GM21717 (cell line): ENCODE results near the gene DRGX.

Experiments used
- ATAC-seq: cut with Tn5 transposase; IDR thresholded peaks from one replicate; pipeline ENCODE4 v1.9.1; 2021; ENCODE audit warnings: mild to moderate bottlenecking, moderate library complexity; ENCODE audit not compliant: unreplicated experiment

Gene DRGX

DNA sequence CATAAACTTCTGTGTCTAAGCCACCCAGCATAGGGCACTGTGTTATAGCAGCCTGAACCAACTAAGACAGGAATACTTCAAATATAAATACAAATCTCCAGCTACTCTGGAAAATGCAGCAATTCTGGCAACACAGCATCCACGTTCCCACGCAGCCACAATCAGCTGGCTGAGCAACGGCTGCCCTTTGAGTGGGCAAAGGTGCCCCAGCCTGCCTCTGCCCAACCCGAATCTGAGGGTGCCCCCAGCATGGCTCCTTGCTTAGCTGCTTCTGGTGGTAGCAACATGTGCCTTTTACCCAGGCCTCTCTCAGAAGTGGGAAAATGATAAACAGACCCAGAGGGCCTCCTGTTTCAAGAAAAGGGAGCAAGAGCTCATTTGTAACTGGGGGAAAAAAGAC lies 12.0 kb downstream of the DRGX start:
- ATAC-seq: no peak

DNA sequence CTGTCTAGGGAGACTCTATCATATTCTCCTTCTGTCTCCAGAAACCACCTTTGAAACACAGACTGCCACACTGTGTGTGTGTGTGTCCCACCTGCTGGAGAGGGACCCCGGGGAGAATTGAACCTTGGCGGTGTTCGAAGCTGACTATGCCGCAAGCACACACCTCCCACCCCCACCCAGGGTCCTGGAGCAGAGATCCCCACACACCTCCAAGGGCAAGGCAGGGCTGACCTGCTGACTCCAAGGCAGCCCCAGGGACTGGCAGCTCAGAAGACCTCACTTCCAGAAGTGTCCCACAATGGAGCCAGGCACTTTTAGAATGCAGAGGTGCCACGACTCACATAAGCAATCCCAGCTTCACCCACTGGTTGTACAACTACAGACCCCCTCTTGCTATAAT lies 13.1 kb downstream of the DRGX start:
- ATAC-seq: no peak

DNA sequence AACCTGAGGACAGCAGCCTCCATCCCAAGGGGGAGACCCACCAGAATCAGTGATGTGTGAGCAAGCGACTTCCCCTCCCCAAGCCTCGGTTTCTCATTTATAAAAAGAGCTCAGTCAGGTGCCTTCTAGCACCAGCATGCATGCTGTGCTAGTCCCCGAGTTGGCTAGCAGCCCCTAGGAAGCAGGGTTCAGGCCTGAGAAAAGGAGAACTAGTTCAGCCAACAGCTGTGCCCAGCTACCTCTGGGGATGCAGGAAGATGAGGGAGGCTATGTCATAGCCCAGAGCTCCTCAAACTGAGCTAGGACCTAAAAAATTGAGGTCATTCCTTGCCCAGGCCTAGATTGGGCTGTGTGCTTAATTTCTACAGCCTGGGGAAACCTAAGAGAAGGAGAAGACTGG lies 13.7 kb downstream of the DRGX start:
- no peak for ATAC-seq

DNA sequence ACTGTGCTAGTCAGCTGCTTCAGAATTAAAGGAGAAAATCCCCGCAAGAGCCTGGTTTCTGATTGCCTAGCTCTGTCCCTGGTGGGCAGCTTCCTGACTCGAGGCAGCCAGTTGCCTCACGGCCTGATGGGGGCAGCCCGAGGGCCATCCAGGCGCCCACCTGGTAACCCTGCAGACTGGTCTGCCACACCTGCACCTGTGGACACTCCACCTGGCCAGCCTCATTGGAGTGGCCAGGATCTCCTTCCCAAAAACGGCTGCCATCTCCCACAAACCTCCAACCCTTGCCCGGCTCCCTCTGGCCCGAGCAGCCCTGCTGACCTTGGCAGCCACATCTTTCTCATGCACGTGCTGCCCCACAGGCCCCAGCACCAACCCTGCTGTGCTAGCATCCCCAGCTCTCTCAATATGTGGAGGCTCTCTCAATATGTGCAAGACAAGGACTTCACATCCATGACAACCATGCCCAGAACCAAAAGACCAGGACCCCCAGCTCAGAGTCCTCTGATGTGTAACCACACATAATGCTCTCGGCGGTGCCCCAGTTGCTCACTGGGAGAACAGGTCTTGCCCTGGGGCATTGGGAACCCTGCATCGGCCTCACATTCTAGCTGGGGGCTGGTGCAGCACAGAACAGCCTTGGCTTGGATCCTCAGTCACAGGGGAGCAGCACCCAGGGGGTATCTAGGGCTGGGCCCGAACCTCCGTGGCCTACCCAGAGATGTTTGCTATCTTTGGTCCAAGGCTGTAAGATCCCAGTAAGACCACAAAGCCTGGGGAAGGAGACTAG lies 14.6 kb downstream of the DRGX start:
- no peak for ATAC-seq

DNA sequence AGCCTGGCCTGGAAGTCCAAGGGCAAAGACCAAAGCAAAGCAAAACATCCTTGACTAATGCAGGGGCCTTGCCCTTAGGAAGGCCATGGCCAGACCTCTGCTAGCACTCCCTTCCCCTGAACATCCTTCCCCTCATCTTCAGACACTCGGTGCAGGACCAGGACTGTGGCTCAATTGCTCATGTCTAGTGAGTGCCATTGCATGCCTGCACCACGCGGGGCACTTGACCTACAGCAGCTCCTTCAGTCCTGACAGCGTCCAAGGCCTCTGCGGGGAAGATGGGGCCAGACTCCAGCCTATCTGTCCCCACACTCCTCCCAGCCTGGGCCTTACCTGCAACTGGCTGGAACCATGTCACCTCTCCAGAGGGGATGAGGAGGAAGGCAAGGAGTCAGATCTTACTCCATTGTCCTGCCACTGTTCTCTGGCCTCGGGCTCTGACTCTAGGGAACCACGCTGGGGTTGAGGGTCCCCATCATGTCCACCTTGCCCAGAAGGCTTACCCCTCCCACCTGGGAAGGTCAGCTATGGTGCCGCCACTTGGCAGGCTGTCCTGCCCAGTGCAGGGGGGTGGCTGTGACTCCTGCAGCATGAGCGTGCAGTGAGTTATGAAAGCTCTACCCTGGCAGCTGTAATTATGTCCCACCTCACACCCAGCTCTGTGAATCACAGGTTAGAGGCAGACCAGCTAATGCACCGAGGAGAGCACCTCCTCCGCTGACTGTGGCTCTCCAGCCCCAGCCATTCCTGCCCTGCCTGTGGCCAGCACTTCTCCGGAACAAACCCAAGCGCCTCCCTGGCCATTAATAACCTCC lies 16.1 kb downstream of the DRGX start:
- no peak for ATAC-seq

DNA sequence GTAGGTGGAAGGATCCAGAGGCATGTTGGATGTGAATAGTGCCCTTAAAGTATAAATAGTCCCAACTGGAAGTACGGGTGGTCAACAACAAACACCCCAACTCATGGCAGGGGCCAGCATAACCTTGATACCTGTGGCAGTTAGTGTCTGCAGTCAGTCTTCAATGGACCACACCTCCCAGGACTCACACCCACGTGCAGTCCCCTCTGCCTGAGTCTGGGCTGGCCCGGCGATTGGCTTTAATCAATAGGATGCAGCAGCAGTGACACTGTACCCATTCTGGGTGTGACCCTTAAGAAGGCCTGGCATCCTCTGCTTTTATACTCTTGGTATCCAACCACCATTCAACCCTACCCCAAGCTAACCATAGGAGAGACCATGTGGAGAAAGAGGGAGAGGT lies 18.6 kb downstream of the DRGX start:
- ATAC-seq: no peak

DNA sequence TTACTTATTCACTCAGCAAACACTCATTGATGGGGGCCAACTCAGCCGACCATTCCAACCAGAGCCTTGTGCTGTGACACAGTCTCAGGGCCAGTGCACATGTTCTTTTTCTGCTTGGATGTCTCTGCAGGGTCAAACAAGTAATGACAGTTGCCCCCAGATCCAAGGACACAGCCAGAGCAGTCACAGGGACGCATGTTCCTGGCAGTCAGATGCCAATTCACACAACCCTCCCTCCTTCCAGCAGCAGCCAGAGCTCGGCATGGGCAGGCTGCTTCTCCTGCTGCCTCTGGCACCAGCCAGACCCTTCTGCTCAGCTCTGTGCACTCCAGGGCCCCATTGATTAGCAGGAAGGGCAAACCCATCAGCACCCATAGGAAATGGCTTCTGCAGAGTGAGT lies 20.3 kb downstream of the DRGX start:
- ATAC-seq: no peak

DNA sequence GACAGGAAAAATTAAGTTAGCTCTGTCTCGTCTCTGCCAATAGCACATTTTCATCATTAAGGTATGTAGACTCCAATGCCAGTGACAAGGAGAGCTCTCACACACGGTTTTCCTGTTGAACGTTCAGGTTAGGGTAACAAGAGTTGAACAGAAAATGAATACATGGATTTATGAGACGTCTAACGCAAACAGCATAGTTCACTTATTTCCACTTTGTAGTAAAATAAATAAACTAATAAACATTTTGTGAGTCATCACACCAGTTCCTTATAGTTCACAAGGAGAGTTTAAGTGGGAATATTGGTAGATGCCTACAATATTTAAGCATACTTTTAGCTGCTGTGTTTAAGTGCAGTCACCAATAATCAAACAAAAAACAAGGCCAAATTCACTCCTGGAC lies 21.1 kb downstream of the DRGX start:
- no peak for ATAC-seq

DNA sequence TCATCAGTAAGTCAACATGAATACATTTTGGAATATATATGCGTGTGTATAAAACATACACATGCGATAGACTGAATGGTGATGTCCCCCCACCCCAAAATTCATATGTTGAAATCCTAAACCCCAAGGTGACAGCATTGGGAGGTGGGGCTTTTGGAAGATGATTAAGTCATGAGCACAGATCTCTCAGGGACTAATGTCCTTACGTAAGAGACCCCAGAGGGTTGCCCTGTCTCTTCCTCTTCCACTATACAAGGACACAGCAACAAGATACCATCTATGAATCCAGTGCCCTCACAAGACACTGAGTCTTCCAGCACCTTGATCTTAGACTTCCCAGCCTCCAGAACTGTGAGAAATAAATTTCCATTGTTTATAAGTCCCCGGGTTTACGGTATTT lies 22.5 kb downstream of the DRGX start:
- ATAC-seq: no peak

DNA sequence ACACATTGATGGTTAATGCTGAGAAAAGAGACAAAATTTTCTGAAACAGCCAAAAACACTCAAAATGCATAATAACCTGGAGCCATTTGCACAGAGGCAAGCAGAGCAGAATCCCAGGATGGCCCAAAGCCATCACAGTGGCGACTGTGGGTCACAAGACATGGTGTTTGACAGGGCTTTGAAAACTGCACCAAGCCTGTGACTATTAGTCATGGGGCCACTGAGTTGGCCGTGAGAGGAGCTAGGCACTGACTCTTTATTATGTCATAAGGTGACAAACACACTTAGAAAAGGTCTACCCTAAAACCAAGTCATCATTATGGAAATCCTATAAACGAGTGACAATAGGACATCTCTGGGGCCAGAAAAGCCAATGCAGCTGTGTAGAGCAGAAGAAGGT lies 23.9 kb downstream of the DRGX start:
- ATAC-seq: no peak

DNA sequence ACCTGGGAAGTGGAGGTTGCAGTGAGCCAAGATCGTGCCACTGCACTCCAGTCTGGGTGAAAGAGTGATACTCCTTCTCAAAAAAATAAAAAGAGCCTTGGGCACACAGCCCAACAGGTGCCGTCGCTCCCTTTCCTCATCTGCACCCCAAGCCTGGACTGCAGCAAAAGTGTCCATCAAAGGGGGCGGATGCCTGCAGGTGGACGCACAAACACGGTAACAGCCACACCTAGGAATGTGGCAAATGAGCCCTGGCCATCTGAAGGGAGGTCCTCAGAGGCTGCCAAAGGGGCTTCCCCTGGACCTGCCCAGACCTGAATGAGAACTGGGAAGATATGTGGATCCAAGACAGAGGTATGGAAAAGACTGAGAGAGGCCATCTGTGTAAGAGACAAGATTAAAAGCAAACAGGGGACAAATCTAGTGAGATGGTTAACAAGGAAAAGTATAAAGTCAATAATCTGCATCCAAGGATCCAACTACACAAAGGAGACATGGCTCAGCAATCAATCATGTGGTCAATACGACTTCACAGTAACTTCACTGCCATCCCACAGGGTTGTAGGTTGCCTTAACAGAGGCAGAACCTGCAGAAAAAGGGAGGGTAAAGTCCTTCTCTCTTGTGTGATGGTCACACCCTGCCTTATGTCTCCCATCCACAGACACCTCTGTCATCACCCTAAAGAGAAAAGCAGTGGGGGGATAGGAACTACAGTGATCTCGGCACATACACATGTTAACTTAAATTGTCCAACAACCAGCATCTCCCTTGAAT lies 25.4 kb downstream of the DRGX start:
- ATAC-seq: no peak

DNA sequence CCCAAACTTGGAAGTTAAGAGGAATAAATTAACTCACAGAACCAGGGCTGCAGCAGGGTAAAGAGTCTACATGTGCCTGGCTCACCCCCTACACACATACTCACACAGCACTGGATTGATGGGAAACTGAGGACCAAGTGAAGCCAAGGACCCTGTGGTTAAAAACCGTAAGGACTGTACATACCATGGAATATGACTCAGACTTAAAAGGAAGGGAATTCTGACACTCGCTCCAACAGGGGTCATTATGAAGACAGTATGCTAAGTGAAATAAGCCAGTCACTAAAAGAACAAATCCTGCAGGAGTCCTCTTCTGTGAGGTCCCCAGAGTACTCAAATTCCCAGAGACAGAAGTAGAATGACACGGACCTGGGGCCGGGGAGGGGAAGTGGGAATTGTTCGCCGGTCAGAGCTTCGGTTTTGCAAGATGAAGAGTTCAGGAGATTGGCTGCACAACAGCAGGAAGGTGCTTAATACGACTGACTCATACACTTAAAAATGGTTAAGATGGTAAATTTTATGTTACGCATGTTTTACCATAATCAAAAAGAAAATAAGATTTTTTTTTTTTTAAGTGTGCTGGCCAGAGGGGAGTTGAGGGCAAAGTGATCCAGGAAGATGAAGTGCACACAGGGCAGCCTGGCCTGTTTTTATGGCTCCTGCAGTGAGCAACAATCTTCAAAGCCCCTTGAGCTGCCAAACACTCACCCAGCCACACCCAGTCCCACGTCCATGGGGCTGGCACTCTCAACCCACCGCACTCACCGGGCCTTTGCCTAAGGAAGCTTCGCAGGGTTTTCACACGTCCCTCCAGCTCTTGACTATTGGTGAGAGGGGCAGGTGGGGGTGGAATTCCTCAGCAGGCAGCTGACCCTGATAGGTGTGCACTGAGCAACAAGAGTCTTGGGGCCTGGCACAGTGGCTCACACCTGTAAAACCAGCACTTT lies 26.4 kb downstream of the DRGX start:
- ATAC-seq: no peak

DNA sequence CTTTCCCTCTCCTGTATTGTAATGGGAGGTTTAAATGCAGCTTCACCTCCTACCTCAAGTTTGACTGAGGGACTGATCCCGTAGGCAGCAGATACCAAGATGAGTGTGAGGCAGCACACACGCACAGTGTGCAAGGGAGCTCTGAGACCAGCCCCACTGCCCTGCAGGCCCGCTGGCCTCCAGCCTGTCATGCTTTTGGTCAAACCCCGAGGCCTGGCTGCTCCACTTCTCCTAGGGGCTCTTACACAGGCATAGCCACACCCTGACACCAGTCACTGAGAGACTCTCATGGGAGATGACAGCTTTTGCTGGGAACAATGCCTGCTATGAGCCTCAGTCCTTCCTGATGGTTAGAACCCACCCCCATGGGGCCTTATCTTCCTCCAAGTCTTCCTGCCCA lies 27.6 kb downstream of the DRGX start:
- ATAC-seq: no peak

DNA sequence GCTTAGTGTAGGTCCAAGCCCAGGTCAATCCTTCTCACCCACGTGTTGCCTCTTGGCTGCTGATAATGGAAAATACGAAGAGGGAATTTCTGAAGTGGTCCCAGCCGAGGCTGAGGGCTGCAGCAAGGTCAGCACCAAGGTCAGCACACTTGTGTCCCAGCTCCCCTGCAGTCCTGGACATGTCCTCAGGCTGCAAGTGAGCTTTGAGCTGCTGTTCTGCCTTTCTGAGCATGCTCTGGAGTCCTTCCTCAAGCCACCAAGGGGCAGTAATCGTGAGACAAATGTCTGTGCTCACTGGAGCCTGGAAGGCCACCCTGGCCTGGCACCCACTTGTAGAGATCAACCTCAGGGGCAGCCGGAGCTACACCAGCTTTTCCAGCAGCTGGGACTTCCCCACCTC lies 28.3 kb downstream of the DRGX start:
- ATAC-seq: no peak

DNA sequence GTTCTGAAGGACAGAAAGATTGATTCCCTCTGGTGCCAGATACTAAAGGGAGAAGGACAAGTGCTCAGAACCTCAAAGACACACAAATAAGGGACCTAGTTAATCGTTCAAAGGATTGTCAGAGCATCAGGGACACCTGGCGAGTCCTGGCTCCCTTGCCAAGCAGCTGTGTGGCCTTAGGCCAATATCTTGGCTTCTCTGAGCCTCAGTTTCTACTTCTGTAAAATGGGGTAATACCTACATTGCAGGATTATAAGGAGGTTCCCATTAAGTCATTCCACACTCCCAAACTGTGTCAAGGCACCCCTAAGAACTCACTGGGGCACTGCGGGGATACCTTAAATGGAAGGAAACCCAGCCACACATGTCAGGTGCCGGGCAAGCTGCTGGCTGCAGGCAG lies 29.4 kb downstream of the DRGX start:
- ATAC-seq: no peak

DNA sequence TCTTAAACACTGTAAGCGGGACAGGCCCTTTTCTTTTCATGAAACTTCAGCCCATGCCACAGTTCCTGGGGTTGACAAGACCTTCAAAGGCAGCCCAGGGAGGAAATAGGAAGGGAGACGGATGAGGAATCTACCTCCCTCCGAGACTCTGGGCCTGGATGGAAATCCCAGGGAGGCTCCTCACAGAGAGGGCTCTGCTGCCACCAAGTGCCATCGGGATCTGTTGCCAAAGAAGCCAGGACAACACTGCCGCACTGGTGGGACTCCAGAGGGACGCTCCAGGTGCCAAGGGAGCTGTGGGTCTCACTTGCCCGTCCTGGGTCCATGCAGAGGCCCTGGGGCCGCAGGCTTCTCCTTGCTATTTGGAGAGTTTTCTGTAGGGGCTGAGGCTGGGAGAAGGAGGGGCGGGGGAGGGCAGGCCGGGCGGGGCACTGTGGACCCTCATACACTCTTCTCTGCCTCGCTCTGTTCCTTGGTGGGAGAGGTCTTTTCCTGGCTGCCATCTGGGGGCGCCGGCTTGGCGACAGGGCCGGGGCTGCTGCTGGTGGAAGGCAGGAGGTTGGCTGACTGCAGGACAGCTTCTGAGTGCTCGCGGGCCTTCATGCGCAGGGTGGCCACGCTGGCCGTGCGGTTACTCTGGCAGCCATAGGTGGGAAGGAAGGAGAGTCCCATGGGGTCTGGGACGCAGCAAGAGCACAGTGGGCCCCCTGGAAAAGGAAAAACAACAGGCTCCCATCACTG lies 30.0 kb downstream of the DRGX start:
- no peak for ATAC-seq

DNA sequence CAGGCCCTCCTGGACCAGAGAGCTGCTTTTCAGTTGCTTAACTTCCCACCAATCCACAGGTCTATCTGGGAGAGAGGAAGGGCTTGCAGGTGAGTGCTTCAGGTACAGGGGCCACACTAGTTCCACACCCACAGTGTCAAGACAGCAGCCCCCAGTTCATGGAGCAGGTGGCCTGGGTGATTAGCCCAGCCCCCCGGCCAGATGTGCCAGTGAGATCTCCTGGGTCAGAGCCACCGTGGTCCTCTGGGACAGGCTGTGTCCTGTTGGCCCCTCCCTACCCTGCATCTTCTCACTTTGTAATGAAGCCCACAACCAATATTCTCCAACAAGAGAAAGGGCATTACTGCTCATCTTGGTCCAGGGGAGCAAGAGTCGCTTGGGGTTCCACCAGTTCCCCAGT lies 30.6 kb downstream of the DRGX start:
- ATAC-seq: no peak

DNA sequence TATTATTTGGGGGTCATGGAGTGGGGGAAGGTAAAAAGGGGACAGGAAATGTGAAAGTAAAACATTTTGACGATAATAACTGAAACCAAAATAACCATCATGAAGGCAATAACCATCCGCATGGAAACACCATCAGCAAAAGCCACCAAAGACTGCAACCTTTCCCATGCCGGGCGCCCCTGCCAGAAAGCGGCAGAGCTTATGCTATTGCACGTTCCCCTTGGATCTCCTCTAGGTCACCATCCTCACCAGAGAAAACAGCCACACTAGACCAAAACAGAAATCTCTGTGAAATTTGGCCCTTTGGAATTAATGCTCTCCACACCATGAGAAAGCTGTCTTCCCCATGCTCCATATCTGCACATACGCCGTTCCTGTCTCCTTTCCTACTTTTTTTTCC lies 31.1 kb downstream of the DRGX start:
- ATAC-seq: no peak

DNA sequence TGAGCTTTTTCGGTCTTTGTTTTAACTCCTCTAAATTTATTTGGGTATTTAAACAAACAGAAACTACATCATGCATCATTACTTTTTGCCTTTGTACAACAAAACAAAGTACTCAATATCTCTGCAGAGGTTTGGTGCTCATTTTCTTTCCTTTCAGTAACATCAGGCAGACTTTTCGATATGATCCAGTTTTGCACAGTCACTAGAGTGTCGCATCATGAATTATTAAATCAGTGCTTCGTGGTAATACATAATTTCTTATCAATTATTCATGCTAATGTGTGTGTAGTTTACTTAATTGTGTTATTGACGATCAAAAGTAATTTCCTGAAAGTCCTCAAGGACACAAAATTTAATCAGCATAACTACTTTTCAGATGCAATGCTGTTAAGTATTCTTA lies 31.8 kb downstream of the DRGX start:
- no peak for ATAC-seq
